Esophagus muscularis mucosa (tissue), 3 donors: ENCODE data around the gene FAM81A.

ENCODE experiments used
- EP300 ChIP-seq: sonication (generic); formaldehyde crosslinking; IDR thresholded peaks from one replicate; pipeline ENCODE4 v1.6.1; 2017; ENCODE audit warnings: antibody characterized with exemption
- TF ChIP-seq, protein P1 (sequence below), 3 experiments: fragments of 200-600 bp in 2 of 3; fragments of 450-650 bp in 1 of 3; sonication (generic) in 2 of 3; IDR thresholded peaks; one replicate each; pipeline ENCODE4 v1.5.1; 2017 to 2019; ENCODE audit warnings: antibody characterized with exemption in 3 of 3, mild to moderate bottlenecking in 2 of 3, moderate library complexity in 1 of 3

DNA sequence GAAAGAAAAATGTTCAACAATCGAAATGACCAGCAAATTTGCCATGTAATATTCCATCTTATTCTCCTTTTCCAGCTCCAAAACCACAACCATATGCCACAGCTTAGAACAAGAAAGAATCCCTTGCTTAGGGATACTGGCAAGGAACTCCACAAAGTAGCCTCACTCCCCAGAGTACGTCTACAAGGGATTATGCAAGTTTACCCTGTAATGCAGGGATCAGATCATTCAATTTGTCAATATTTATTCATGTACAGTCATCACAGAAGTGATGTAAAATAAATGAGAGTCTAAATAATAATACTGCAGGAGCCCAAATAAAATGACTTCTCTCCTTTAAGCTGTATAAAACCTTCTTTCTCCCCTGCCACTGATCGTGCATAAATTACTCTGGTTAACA lies 41.8 kb upstream of the FAM81A start:
- TF ChIP-seq, protein P1, sequence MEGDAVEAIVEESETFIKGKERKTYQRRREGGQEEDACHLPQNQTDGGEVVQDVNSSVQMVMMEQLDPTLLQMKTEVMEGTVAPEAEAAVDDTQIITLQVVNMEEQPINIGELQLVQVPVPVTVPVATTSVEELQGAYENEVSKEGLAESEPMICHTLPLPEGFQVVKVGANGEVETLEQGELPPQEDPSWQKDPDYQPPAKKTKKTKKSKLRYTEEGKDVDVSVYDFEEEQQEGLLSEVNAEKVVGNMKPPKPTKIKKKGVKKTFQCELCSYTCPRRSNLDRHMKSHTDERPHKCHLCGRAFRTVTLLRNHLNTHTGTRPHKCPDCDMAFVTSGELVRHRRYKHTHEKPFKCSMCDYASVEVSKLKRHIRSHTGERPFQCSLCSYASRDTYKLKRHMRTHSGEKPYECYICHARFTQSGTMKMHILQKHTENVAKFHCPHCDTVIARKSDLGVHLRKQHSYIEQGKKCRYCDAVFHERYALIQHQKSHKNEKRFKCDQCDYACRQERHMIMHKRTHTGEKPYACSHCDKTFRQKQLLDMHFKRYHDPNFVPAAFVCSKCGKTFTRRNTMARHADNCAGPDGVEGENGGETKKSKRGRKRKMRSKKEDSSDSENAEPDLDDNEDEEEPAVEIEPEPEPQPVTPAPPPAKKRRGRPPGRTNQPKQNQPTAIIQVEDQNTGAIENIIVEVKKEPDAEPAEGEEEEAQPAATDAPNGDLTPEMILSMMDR (IDR thresholded peaks at IDR 0.05), result no peak
- TF ChIP-seq EP300, result no peak
